Colonic mucosa (tissue), 4 donors: Measurements from ENCODE around the gene COQ10A. TPM values are rescaled to one million over a fixed set of nuclear protein-coding genes. Genes with fewer than 3 reads are reported as not detected.

Source experiments
- DNase-seq: peaks from one replicate; pipeline ENCODE4 v3.0.0-alpha.2; 2020
- H3K27ac ChIP-seq: fragments of 200-600 bp; one replicate; pipeline ENCODE4 v1.8.0; 2021
- H3K27me3 ChIP-seq: fragments of 200-600 bp; one replicate; pipeline ENCODE4 v1.8.0; 2021
- H3K36me3 ChIP-seq: fragments of 200-600 bp; one replicate; pipeline ENCODE4 v1.8.0; 2021
- H3K4me1 ChIP-seq: fragments of 200-600 bp; one replicate; pipeline ENCODE4 v1.8.0; 2021; ENCODE audit warnings: mild to moderate bottlenecking
- H3K4me3 ChIP-seq: fragments of 200-600 bp; one replicate; pipeline ENCODE4 v1.8.0; 2021
- H3K9ac ChIP-seq, 2 donors: one replicate each; pipeline ENCODE4 v1.7.0; 2013; ENCODE audit warnings: control low read depth in 2 of 2, low read depth in 2 of 2, low read length in 2 of 2
- H3K9me3 ChIP-seq: fragments of 200-600 bp; one replicate; pipeline ENCODE4 v1.8.0; 2021
- CTCF ChIP-seq: fragments of 200-600 bp; IDR thresholded peaks from one replicate; pipeline ENCODE4 v1.8.0; 2022; ENCODE audit warnings: antibody characterized with exemption, mild to moderate bottlenecking
- intact Hi-C: fragments of 100-400 bp; cut with DNase I; formaldehyde crosslinking; loops from one replicate; pipeline ENCODE4 v1.14.1; 2022
- total RNA-seq, 2 donors: library from RNA; stranded (reverse); fragmentation: NEBNext Ultra II Directional in 1 of 2; extraction: Animal tissue kit (Norgen Biotek cat#: 25700) in 1 of 2; gene quantifications; one replicate each; pipeline ENCODE4 v1.2.1, GENCODE V29; 2021
- donor health status: healthy.
- donor health status: DM: no; HTN: no; CAD: no.
- donor health status: DM: no; HTN: no; CAD: no.

The COQ10A gene
- total RNA-seq, 2 donors from 2014 or later = 4.2 to 4.5 TPM

DNA sequence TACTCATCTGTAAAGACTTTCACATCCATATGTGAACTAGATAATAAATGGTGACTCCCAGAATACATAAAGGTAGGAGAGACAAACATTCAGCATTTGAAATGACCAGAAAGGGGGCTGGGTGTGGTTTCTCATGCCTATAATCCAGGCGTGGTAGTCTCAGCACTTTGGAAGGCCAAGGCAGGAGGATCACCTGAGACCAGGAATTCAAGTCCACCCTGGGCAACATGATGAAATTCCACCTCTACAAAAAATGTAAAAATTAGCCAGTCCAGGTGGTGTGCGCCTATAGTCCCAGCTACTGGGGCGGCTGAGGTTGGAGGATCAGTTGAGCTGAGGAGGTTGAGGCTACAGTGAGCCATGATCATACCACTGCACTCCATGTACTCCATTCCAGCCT is 37.5 kb downstream of the COQ10A start:
- Histone ChIP-seq H3K9me3 (no peaks in the 10 kb centered on the region), H3K36me3 (no peaks in the 10 kb centered on the region), H3K9ac (no peak overlapping the region), H3K4me3 (no peak overlapping the region), H3K27ac (no peak overlapping the region), H3K27me3 (no peaks in the 10 kb centered on the region), H3K4me1 (peaks cover 2% of the 10 kb centered on the region)
- DNase-seq = no peak
- TF ChIP-seq CTCF = no peak
- intact Hi-C loops = no loop called here

DNA sequence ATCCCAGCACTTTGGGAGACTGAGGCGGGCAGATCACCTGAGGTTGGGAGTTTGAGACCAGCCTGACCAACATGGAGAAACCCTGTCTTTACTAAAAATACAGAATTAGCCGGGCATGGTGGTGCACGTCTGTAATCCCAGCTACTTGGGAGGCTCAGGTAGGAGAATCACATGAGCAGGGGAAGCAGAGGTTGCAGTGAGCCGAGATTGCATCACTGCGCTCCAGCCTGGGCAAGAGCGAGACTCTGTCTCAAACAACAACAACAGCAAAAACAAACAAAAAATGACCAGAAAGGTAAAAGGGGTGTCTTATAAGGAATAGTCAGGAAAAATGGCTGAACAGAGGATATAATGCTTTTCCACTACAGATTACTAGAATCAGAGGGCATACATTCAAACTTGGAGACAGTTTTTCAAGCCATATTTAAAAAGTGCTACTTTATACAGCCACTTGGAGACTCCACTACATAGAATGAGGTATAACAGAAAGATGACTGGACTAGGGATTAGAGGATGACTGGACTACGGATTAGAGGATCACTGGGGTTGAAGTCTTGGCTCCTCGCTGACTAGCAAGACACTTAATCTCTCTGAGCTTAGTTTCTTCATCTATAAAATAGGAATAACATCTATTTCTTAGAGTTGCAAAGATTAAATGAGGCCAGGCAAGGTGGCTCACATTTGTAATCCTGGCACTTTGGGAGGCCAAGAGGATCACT is 38.3 kb downstream of the COQ10A start:
- Histone ChIP-seq H3K4me1 (peaks cover 2% of the 10 kb centered on the region), H3K9me3 (no peaks in the 10 kb centered on the region), H3K27me3 (no peaks in the 10 kb centered on the region), H3K9ac (no peak overlapping the region), H3K4me3 (no peak overlapping the region), H3K36me3 (no peaks in the 10 kb centered on the region), H3K27ac (no peak overlapping the region)
- TF ChIP-seq CTCF = no peak
- DNase-seq = no peak
- intact Hi-C loops = no loop called here

- Histone ChIP-seq H3K9me3 (no peaks in the 10 kb centered on the region), H3K9ac (no peak overlapping the region), H3K27ac (no peak overlapping the region), H3K36me3 (peaks cover 8% of the 10 kb centered on the region), H3K27me3 (no peaks in the 10 kb centered on the region), H3K4me1 (no peaks in the 10 kb centered on the region), H3K4me3 (no peak overlapping the region)
- intact Hi-C loops = no loop called here
- no peak for DNase-seq
- no peak for TF ChIP-seq CTCF
These were observed 40.7 kb downstream of the COQ10A start for GRCh38 chr12:56307221-56307965.

DNA sequence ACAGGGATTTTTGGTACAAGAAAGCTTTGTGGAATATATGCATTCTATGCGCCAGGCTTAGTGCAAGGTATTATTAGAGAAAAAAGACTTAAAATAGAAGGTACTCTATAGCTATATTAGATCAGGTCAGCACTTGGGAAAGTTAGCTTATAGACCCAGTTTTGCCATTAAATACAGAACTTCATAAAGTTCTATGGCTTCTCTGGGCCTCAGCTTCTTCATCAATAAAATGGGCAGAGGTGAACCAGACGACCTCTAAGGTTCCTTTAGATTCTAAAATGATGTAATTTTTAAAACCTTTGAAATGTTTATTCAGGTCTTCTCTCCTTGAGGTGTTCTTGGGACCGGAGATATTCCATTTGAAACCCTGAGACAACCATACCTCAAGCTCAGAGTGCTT is 42.0 kb downstream of the COQ10A start:
- Histone ChIP-seq H3K9me3 (no peaks in the 10 kb centered on the region), H3K4me3 (no peak overlapping the region), H3K27ac (no peak overlapping the region), H3K36me3 (peaks cover 8% of the 10 kb centered on the region), H3K9ac (no peak overlapping the region), H3K27me3 (no peaks in the 10 kb centered on the region), H3K4me1 (no peaks in the 10 kb centered on the region)
- intact Hi-C loops = no loop called here
- DNase-seq = no peak
- no peak for TF ChIP-seq CTCF

DNA sequence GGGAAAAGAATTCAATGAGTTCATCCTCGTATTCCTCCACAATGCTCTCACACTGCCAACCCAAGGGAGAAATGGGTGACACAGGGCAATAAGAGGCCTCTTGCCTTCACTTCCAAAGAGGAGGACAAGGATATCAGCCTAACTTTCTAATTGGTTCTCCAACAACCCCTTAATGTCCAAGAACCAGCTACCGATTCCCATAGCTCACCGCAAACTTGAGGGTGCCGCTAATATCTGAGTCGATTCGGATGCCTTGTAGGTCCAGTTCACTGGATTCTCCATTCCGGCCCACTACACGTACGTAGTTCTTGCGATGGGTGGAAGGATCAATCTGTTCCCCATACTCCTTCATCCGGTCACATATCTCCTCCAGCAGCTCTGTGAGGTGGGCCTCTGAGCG is 44.3 kb downstream of the COQ10A start:
- Histone ChIP-seq H3K27me3 (no peaks in the 10 kb centered on the region), H3K4me3 (no peak overlapping the region), H3K36me3 (peaks cover 8% of the 10 kb centered on the region), H3K9me3 (no peaks in the 10 kb centered on the region), H3K27ac (no peak overlapping the region), H3K4me1 (peaks cover 7% of the 10 kb centered on the region), H3K9ac (no peak overlapping the region)
- TF ChIP-seq CTCF = no peak
- no peak for DNase-seq
- intact Hi-C loops = no loop called here
